IMR-90 (cell line): ENCODE results near the gene LRRC2. TPM values are rescaled to one million over a fixed set of nuclear protein-coding genes. Genes with fewer than 3 reads are reported as not detected.

ENCODE experiments used
- ATAC-seq: fragments of 200-7000 bp; cut with Tn5 transposase; 2 replicates; pipeline ENCODE4 v1.9.1; 2020; ENCODE audit warnings: low read depth, mild to moderate bottlenecking, moderate library complexity
- BruUV-seq: library from RNA; stranded (reverse); fragments of 400-500 nt; replicated peaks from 2 replicates; lab custom pipeline; 2021; lab: Mats Ljungman, UMichigan
- CTCF ChIA-PET: fragments of 300-600 bp; formaldehyde crosslinking; extraction: SDS; loops from one replicate; lab custom pipeline; 2021; ENCODE audit warnings: antibody characterized with exemption; lab: Yijun Ruan, JAX
- POLR2A ChIA-PET: fragments of 300-600 bp; sonication (Branson Sonifier 250); formaldehyde crosslinking; loops from one replicate; lab custom pipeline; 2022; ENCODE audit warnings: antibody characterized with exemption; ENCODE audit not compliant: unreplicated experiment; lab: Charles Lee
- DNase-seq: peaks from one replicate; pipeline ENCODE4 v3.0.0; 2013
- H2AFZ ChIP-seq: replicated peaks from 2 replicates; pipeline ENCODE3; 2013; ENCODE audit warnings: low read length, mild to moderate bottlenecking; ENCODE audit not compliant: poor library complexity
- H2AK5ac ChIP-seq: 2 replicates; pipeline ENCODE4 v1.6.1; 2013; ENCODE audit warnings: low read depth, low read length, inconsistent platforms
- H2AK9ac ChIP-seq: replicated peaks from 2 replicates; pipeline ENCODE3; 2013; ENCODE audit warnings: mild to moderate bottlenecking, low read depth, low read length, moderate library complexity; ENCODE audit not compliant: poor library complexity
- H2BK120ac ChIP-seq: 2 replicates; pipeline ENCODE4 v1.6.1; 2013; ENCODE audit warnings: low read depth, low read length, inconsistent platforms
- H2BK15ac ChIP-seq: 3 replicates; pipeline ENCODE4 v1.6.1; 2013; ENCODE audit warnings: low read depth, low read length, inconsistent platforms
- H2BK20ac ChIP-seq: 2 replicates; pipeline ENCODE4 v1.6.1; 2013; ENCODE audit warnings: low read depth, mild to moderate bottlenecking, inconsistent platforms, low read length, moderate library complexity
- H2BK5ac ChIP-seq: 2 replicates; pipeline ENCODE4 v1.6.1; 2013; ENCODE audit warnings: mild to moderate bottlenecking, low read depth, low read length, inconsistent platforms; ENCODE audit not compliant: poor library complexity, severe bottlenecking
- H3K14ac ChIP-seq: replicated peaks from 2 replicates; pipeline ENCODE4 v1.6.1; 2013; ENCODE audit warnings: low read depth, low read length, inconsistent platforms
- H3K18ac ChIP-seq: 2 replicates; pipeline ENCODE4 v1.6.1; 2013; ENCODE audit warnings: low read depth, low read length, control low read depth
- H3K23ac ChIP-seq: 2 replicates; pipeline ENCODE4 v1.6.1; 2013; ENCODE audit warnings: low read depth, low read length, inconsistent platforms
- H3K27ac ChIP-seq: 2 replicates; pipeline ENCODE4 v1.5.1; 2013; ENCODE audit warnings: mild to moderate bottlenecking, control low read depth, low read length; ENCODE audit not compliant: insufficient read depth
- H3K27me3 ChIP-seq: 2 replicates; pipeline ENCODE4 v1.6.1; 2013; ENCODE audit warnings: low read length; ENCODE audit not compliant: control insufficient read depth, insufficient read depth
- H3K36me3 ChIP-seq: 2 replicates; pipeline ENCODE4 v1.6.1; 2013; ENCODE audit warnings: low read length, mixed read lengths; ENCODE audit not compliant: control insufficient read depth, insufficient read depth
- H3K4ac ChIP-seq: 2 replicates; pipeline ENCODE4 v1.6.1; 2013; ENCODE audit warnings: low read depth, low read length, inconsistent platforms
- H3K4me1 ChIP-seq: 2 replicates; pipeline ENCODE4 v1.6.1; 2013; ENCODE audit warnings: low read length, mixed read lengths; ENCODE audit not compliant: control insufficient read depth, insufficient read depth
- H3K4me2 ChIP-seq: 2 replicates; pipeline ENCODE4 v1.6.1; 2013; ENCODE audit warnings: low read depth, mild to moderate bottlenecking, control low read depth, low read length, moderate library complexity
- H3K4me3 ChIP-seq: 2 replicates; pipeline ENCODE4 v1.5.1; 2013; ENCODE audit warnings: low read depth, mild to moderate bottlenecking, control low read depth, low read length, moderate library complexity; ENCODE audit not compliant: insufficient read depth
- H3K56ac ChIP-seq: 2 replicates; pipeline ENCODE4 v1.6.1; 2013; ENCODE audit warnings: low read length, inconsistent platforms; ENCODE audit not compliant: insufficient read depth; ENCODE audit errors: extremely low read depth
- H3K79me1 ChIP-seq, 2 experiments: 2 replicates each; pipeline ENCODE4 v1.6.1; 2013; ENCODE audit warnings: low read length in 2 of 2, inconsistent platforms in 1 of 2, low read depth in 1 of 2
- H3K9ac ChIP-seq: 2 replicates; pipeline ENCODE4 v1.6.1; 2013; ENCODE audit warnings: low read depth, low read length, control low read depth
- H3K9me1 ChIP-seq: 2 replicates; pipeline ENCODE4 v1.6.1; 2013; ENCODE audit warnings: low read length, inconsistent platforms; ENCODE audit not compliant: insufficient read depth
- H3K9me3 ChIP-seq: 2 replicates; pipeline ENCODE4 v1.6.1; 2013; ENCODE audit warnings: low read length; ENCODE audit not compliant: control insufficient read depth, insufficient read depth
- H4K20me1 ChIP-seq: 2 replicates; pipeline ENCODE4 v1.6.1; 2013; ENCODE audit warnings: low read length, inconsistent platforms; ENCODE audit not compliant: insufficient read depth
- H4K5ac ChIP-seq: 2 replicates; pipeline ENCODE4 v1.6.1; 2013; ENCODE audit warnings: mild to moderate bottlenecking, low read depth, low read length, control low read depth
- H4K8ac ChIP-seq, 2 experiments: 2 replicates each; pipeline ENCODE4 v1.6.1; 2013; ENCODE audit warnings: low read depth in 2 of 2, low read length in 2 of 2, control low read depth in 1 of 2, inconsistent platforms in 1 of 2
- H4K91ac ChIP-seq: 2 replicates; pipeline ENCODE4 v1.6.1; 2013; ENCODE audit warnings: low read depth, low read length, inconsistent platforms; ENCODE audit not compliant: insufficient read depth
- BHLHE40 ChIP-seq: fragments of 150-350 bp; IDR thresholded peaks from 2 replicates; pipeline ENCODE4 v1.6.1; 2016; ENCODE audit warnings: mild to moderate bottlenecking, low read depth, low read length
- CEBPB ChIP-seq: IDR thresholded peaks from 2 replicates; pipeline ENCODE4 v1.6.1; 2012; ENCODE audit warnings: low read depth, low read length, improper control_type of control experiment
- FOS ChIP-seq: fragments of 150-350 bp; IDR thresholded peaks from 2 replicates; pipeline ENCODE4 v1.6.1; 2016; ENCODE audit warnings: low read depth, low read length
- MAFK ChIP-seq: IDR thresholded peaks from 2 replicates; pipeline ENCODE4 v1.6.1; 2012; ENCODE audit warnings: low read depth, low read length, improper control_type of control experiment
- MAZ ChIP-seq: IDR thresholded peaks from 2 replicates; pipeline ENCODE4 v1.6.1; 2012; ENCODE audit warnings: low read depth, mild to moderate bottlenecking, low read length, improper control_type of control experiment, moderate library complexity, borderline replicate concordance
- MXI1 ChIP-seq: IDR thresholded peaks from 2 replicates; pipeline ENCODE4 v1.6.1; 2012; ENCODE audit warnings: low read depth, mild to moderate bottlenecking, low read length, moderate library complexity, borderline replicate concordance
- NFE2L2 ChIP-seq: fragments of 150-350 bp; IDR thresholded peaks from 2 replicates; pipeline ENCODE4 v1.6.1; 2016; ENCODE audit warnings: low read depth, mild to moderate bottlenecking, low read length
- POLR2A ChIP-seq: IDR thresholded peaks from 2 replicates; pipeline ENCODE4 v1.6.1; 2012; ENCODE audit warnings: mild to moderate bottlenecking, low read depth, low read length
- SMC3 ChIP-seq: fragments of 150-350 bp; IDR thresholded peaks from 2 replicates; pipeline ENCODE4 v1.6.1; 2016; ENCODE audit warnings: low read depth, mild to moderate bottlenecking, antibody characterized with exemption, low read length, moderate library complexity
- WGBS, 2 experiments: methylation state at CpG; one replicate each; pipeline versions ENCODE4 v1.1.5 to v1.1.7; 2013; ENCODE audit warnings: missing lambda C conversion rate in 2 of 2; ENCODE audit not compliant: insufficient read length in 1 of 2; ENCODE audit errors: extremely low coverage in 2 of 2; 5-methylcytosine and 5-hydroxymethylcytosine counted together
- dilution Hi-C: fragments of 300-500 bp; cut with HindIII; formaldehyde crosslinking; loops from one replicate; pipeline ENCODE4 v1.14.3; 2018; ENCODE audit warnings: low sequenced_read_pairs; ENCODE audit not compliant: unreplicated experiment
- in situ Hi-C: fragments of 300-500 bp; cut with MboI; formaldehyde crosslinking; loops from 3 replicates; pipeline ENCODE4 v1.14.3; 2019; ENCODE audit warnings: low sequenced_read_pairs, inconsistent platforms, mixed read lengths
- intact Hi-C: fragments of 100-400 bp; cut with micrococcal nuclease; formaldehyde crosslinking; loops from 2 replicates; pipeline ENCODE4 v1.10.0; 2022
- polyA plus RNA-seq, 3 experiments: library from polyadenylated mRNA; depleted of rRNA; stranded (reverse); fragments of >200 nt; gene quantifications; 2 replicates each; pipeline ENCODE4 v1.2.3, GENCODE V29; 2012; ENCODE audit warnings: low replicate concordance in 1 of 3
- total RNA-seq: library from RNA; depleted of rRNA; stranded (reverse); fragments of >200 nt; gene quantifications from 2 replicates; pipeline ENCODE4 v1.2.3, GENCODE V29; 2012
- TF ChIP-seq, protein P1 (sequence below): conservative IDR thresholded peaks from 2 replicates; pipeline ENCODE4 v1.5.1; 2012; ENCODE audit warnings: mild to moderate bottlenecking, low read depth, low read length, improper control_type of control experiment

Gene LRRC2
- total and polyA plus RNA-seq, 2 of the 4 experiments (the other 2 are of a cell fraction) = 2.9 to 4.1 TPM

DNA sequence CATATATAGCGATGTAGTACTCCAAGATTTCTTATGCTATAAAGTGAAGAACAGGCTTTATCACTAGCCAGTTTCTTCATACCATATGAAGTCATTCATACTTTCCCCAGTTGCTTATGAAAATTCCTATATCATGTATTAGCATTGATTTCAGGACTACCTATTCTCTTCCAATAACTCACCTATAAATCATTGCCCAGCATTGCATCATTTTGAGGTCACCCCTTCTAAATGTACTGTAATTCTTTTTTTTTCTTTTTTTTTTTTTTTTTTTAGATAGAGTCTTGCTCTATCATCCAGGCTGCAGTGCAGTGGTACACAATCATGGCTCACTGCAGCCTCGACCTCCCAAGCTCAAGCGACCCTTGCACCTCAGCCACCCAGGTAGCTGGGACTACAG, 41.3 kb downstream of the LRRC2 start:
- dilution Hi-C loops = no loop called here
- Histone ChIP-seq H3K4me3 (no peak overlapping the region), H3K9me1 (no peaks in the 10 kb centered on the region), H3K56ac (no peak overlapping the region), H2BK20ac (no peak overlapping the region), H4K20me1 (no peaks in the 10 kb centered on the region), H2BK5ac (no peak overlapping the region), H3K4me1 (no peaks in the 10 kb centered on the region), H4K8ac (no peak overlapping the region), H3K79me1 (no peaks in the 10 kb centered on the region), H3K14ac (no peak overlapping the region), H2BK120ac (no peak overlapping the region), H3K23ac (no peak overlapping the region), H3K36me3 (peaks cover 9% of the 10 kb centered on the region; the same call in 1 of the 2 replicates), H3K27ac (no peak overlapping the region), H3K9ac (no peak overlapping the region), H4K5ac (no peak overlapping the region), H3K4me2 (no peak overlapping the region), H3K27me3 (no peaks in the 10 kb centered on the region), H4K91ac (no peak overlapping the region), H2AFZ (no peak overlapping the region), H2BK15ac (no peak overlapping the region), H3K9me3 (no peaks in the 10 kb centered on the region), H2AK9ac (no peak overlapping the region), H3K18ac (no peak overlapping the region), H3K4ac (no peak overlapping the region), H2AK5ac (no peak overlapping the region)
- TF ChIP-seq MAZ (no peak), CEBPB (no peak), NFE2L2 (no peak), POLR2A (no peak), MXI1 (no peak), SMC3 (no peak), BHLHE40 (no peak), FOS (no peak), MAFK (no peak)
- TF ChIP-seq, protein P1, sequence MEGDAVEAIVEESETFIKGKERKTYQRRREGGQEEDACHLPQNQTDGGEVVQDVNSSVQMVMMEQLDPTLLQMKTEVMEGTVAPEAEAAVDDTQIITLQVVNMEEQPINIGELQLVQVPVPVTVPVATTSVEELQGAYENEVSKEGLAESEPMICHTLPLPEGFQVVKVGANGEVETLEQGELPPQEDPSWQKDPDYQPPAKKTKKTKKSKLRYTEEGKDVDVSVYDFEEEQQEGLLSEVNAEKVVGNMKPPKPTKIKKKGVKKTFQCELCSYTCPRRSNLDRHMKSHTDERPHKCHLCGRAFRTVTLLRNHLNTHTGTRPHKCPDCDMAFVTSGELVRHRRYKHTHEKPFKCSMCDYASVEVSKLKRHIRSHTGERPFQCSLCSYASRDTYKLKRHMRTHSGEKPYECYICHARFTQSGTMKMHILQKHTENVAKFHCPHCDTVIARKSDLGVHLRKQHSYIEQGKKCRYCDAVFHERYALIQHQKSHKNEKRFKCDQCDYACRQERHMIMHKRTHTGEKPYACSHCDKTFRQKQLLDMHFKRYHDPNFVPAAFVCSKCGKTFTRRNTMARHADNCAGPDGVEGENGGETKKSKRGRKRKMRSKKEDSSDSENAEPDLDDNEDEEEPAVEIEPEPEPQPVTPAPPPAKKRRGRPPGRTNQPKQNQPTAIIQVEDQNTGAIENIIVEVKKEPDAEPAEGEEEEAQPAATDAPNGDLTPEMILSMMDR = no peak
- intact Hi-C loops = no loop called here
- DNase-seq (no peak), ATAC-seq (no peak)
- no CpG with 5 or more reads among the region's 3 CpGs for WGBS, 2 experiments
- no TSS peak for BruUV-seq
- ChIA-PET POLR2A (no interaction called here), CTCF (interaction anchor here (0.6 to 2.2 kb wide), 2 partner anchors 36 to 76 kb away, joined by 4 to 5 read pairs; no protein-coding TSS in a partner anchor)
- in situ Hi-C loops = no loop called here
